Vagina (tissue), 2 donors: Measurements from ENCODE around the gene ACOT11. TPM values are rescaled to one million over a fixed set of nuclear protein-coding genes. Genes with fewer than 3 reads are reported as not detected.

Source experiments
- DNase-seq, 2 donors: peaks; one replicate each; pipeline ENCODE4 v3.0.0-alpha.2; 2017; ENCODE audit errors: extremely low spot score in 2 of 2
- H3K27ac ChIP-seq: fragments of 200-600 bp; sonication (generic); one replicate; pipeline ENCODE4 v1.5.1; 2019
- H3K27me3 ChIP-seq: fragments of 200-600 bp; sonication (generic); one replicate; pipeline ENCODE4 v1.5.1; 2019
- H3K36me3 ChIP-seq, 2 donors: fragments of 200-600 bp; sonication (generic); one replicate each; pipeline ENCODE4 v1.5.1; 2017 to 2019
- H3K4me1 ChIP-seq: fragments of 200-600 bp; sonication (generic); one replicate; pipeline ENCODE4 v1.5.1; 2019
- H3K4me3 ChIP-seq, 2 donors: fragments of 200-600 bp; sonication (generic); 1 replicate in 1 of 2; 2 replicates in 1 of 2; pipeline ENCODE4 v1.5.1; 2016 to 2019
- H3K9me3 ChIP-seq: fragments of 200-600 bp; sonication (generic); one replicate; pipeline ENCODE4 v1.5.1; 2019
- POLR2A ChIP-seq, 2 donors: fragments of 450-650 bp; IDR thresholded peaks; one replicate each; pipeline ENCODE4 v1.6.1; 2017; ENCODE audit warnings: antibody characterized with exemption in 2 of 2, mild to moderate bottlenecking in 2 of 2, moderate library complexity in 2 of 2
- POLR2AphosphoS5 ChIP-seq, 2 donors: sonication (generic); formaldehyde crosslinking; IDR thresholded peaks; one replicate each; pipeline ENCODE4 v1.9.0; 2017; ENCODE audit warnings: antibody characterized with exemption in 2 of 2, mild to moderate bottlenecking in 2 of 2, low read depth in 1 of 2; ENCODE audit not compliant: insufficient read depth in 1 of 2
- intact Hi-C: fragments of 100-400 bp; cut with DNase I; formaldehyde crosslinking; loops from one replicate; pipeline ENCODE4 v1.15.1; 2023
- total RNA-seq: library from RNA; depleted of rRNA; stranded (reverse); fragments of >200 nt; gene quantifications from one replicate; pipeline ENCODE4 v1.2.3, GENCODE V29; 2016
- TF ChIP-seq, protein P1 (sequence below), 3 experiments: fragments of 450-650 bp in 2 of 3; fragments of 200-600 bp in 1 of 3; sonication (generic) in 1 of 3; IDR thresholded peaks; one replicate each; pipeline ENCODE4 v1.5.1; 2017 to 2019; ENCODE audit warnings: antibody characterized with exemption in 3 of 3, mild to moderate bottlenecking in 2 of 3, moderate library complexity in 2 of 3

Gene ACOT11
- total RNA-seq, 1 donor from 2014 or later = 26.0 TPM

- Histone ChIP-seq H3K4me3 (no peak overlapping the region), H3K9me3 (no peaks in the 10 kb centered on the region), H3K27me3 (no peaks in the 10 kb centered on the region), H3K27ac (no peak overlapping the region), H3K36me3 (no peaks in the 10 kb centered on the region), H3K4me1 (peaks cover 4% of the 10 kb centered on the region)
- no peak for DNase-seq
- TF ChIP-seq, protein P1, sequence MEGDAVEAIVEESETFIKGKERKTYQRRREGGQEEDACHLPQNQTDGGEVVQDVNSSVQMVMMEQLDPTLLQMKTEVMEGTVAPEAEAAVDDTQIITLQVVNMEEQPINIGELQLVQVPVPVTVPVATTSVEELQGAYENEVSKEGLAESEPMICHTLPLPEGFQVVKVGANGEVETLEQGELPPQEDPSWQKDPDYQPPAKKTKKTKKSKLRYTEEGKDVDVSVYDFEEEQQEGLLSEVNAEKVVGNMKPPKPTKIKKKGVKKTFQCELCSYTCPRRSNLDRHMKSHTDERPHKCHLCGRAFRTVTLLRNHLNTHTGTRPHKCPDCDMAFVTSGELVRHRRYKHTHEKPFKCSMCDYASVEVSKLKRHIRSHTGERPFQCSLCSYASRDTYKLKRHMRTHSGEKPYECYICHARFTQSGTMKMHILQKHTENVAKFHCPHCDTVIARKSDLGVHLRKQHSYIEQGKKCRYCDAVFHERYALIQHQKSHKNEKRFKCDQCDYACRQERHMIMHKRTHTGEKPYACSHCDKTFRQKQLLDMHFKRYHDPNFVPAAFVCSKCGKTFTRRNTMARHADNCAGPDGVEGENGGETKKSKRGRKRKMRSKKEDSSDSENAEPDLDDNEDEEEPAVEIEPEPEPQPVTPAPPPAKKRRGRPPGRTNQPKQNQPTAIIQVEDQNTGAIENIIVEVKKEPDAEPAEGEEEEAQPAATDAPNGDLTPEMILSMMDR (IDR thresholded peaks at IDR 0.05) = no peak
- TF ChIP-seq POLR2A (IDR thresholded peaks at IDR 0.05) (no peak), POLR2AphosphoS5 (IDR thresholded peaks at IDR 0.05; ENCODE audit: insufficient read depth in 1 of 2, low read depth in 1 of 2) (no peak)
- intact Hi-C loops = no loop called here
Measured at GRCh38 chr1:54650417-54650816, 102.4 kb downstream of the ACOT11 start.

DNA sequence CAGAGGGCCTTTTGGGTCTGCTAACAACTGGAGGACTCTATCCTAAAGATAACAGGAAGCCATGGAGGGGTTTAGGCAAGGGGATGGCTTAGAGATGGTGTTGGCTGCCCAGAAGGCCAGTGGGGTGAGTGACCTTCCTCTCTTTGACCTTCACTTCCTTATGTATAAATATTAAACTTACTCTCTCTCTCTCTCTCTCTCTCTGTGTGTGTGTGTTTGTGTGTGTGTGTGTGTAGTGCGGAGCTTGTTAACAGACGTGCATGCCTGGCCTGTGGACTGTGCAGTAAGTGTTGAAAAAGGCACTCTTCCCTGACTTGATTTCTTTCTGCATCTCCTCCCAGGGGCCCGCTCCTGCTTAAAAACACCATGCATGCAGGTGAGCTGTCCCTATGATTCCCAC, 103.6 kb downstream of the ACOT11 start:
- DNase-seq = no peak
- Histone ChIP-seq H3K27ac (no peak overlapping the region), H3K4me3 (no peak overlapping the region), H3K27me3 (no peaks in the 10 kb centered on the region), H3K36me3 (no peaks in the 10 kb centered on the region), H3K9me3 (no peaks in the 10 kb centered on the region), H3K4me1 (no peaks in the 10 kb centered on the region)
- TF ChIP-seq, protein P1 (IDR thresholded peaks at IDR 0.05) = no peak
- TF ChIP-seq POLR2AphosphoS5 (IDR thresholded peaks at IDR 0.05; ENCODE audit: insufficient read depth in 1 of 2, low read depth in 1 of 2) = no peak
- intact Hi-C loops = no loop called here

DNA sequence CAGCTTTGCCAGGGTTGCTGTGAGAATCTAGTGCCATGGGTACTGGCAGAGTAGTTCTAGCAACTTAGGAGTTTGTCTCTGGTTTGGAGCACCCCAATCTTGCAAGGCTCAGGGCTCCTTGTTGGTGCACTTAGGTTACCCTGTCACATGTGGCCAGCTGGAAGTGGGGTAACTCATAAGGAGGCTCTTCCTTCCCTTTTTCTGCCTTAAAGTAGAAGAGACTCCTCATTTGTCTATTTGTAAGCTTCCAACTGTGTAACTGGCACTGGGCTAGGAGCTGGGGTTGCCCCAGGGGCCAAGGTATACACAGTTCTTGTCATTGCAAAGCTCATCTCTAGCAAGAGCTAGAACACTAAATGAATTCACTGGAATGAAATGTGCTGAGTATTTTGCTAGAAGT, 104.1 kb downstream of the ACOT11 start:
- Histone ChIP-seq H3K4me3 (no peak overlapping the region), H3K9me3 (no peaks in the 10 kb centered on the region), H3K27ac (no peak overlapping the region), H3K27me3 (no peaks in the 10 kb centered on the region), H3K4me1 (no peaks in the 10 kb centered on the region), H3K36me3 (no peaks in the 10 kb centered on the region)
- intact Hi-C loops = no loop called here
- TF ChIP-seq POLR2A (IDR thresholded peaks at IDR 0.05) = no peak
- no peak for TF ChIP-seq POLR2AphosphoS5 (IDR thresholded peaks at IDR 0.05; ENCODE audit: insufficient read depth in 1 of 2, low read depth in 1 of 2)
- TF ChIP-seq, protein P1 (IDR thresholded peaks at IDR 0.05) = no peak
- DNase-seq = no peak

GRCh38 chr1:54653036-54653435, 105.0 kb downstream of the ACOT11 start:
- Histone ChIP-seq H3K36me3 (no peaks in the 10 kb centered on the region), H3K9me3 (peaks cover 1% of the 10 kb centered on the region), H3K4me1 (no peaks in the 10 kb centered on the region), H3K4me3 (no peak overlapping the region), H3K27me3 (no peaks in the 10 kb centered on the region), H3K27ac (no peak overlapping the region)
- intact Hi-C loops = no loop called here
- no peak for DNase-seq
- TF ChIP-seq POLR2A (IDR thresholded peaks at IDR 0.05) = no peak
- no peak for TF ChIP-seq POLR2AphosphoS5 (IDR thresholded peaks at IDR 0.05; ENCODE audit: insufficient read depth in 1 of 2, low read depth in 1 of 2)
- TF ChIP-seq, protein P1 (IDR thresholded peaks at IDR 0.05) = no peak

GRCh38 chr1:54658164-54658913, 110.3 kb downstream of the ACOT11 start:
- no peak overlapping the region for H3K27ac ChIP-seq
- no peak overlapping the region for H3K4me3 ChIP-seq
- intact Hi-C loops = no loop called here
- no peak for DNase-seq
- no peaks in the 10 kb centered on the region for H3K27me3 ChIP-seq
- peaks cover 9% of the 10 kb centered on the region for H3K9me3 ChIP-seq
- no peaks in the 10 kb centered on the region for H3K36me3 ChIP-seq
- TF ChIP-seq POLR2A (IDR thresholded peaks at IDR 0.05) (no peak), POLR2AphosphoS5 (IDR thresholded peaks at IDR 0.05; ENCODE audit: insufficient read depth in 1 of 2, low read depth in 1 of 2) (no peak)
- TF ChIP-seq, protein P1 (IDR thresholded peaks at IDR 0.05) = no peak
- H3K4me1 ChIP-seq = no peaks in the 10 kb centered on the region
